HepG2 (cell line): ENCODE measurements around the gene EEF1A2. TPM values are rescaled to one million over a fixed set of nuclear protein-coding genes. Genes with fewer than 3 reads are reported as not detected.
A peak's percentile ranks its signal among the peaks of the same experiment; 100 is the strongest.

Experiments used
- ATAC-seq: fragments of 200-7000 bp; cut with Tn5 transposase; 3 replicates; pipeline ENCODE4 v1.9.1; 2020; ENCODE audit warnings: mild to moderate bottlenecking, moderate library complexity
- BruUV-seq: library from RNA; stranded (reverse); fragments of 400-500 nt; replicated peaks from 2 replicates; lab custom pipeline; 2021; lab: Mats Ljungman, UMichigan
- CTCF ChIA-PET: fragments of 300-600 bp; formaldehyde crosslinking; extraction: SDS; loops from one replicate; lab custom pipeline; 2021; ENCODE audit warnings: low total read pairs, inconsistent platforms, low intra/inter-chr PET ratio; lab: Yijun Ruan, JAX
- POLR2A ChIA-PET: fragments of 350-600 bp; sonication (Branson Sonifier 250); formaldehyde crosslinking; loops from one replicate; lab custom pipeline; 2020; ENCODE audit warnings: antibody characterized with exemption, inconsistent platforms; lab: Yijun Ruan, JAX
- DNase-seq: peaks from one replicate; pipeline ENCODE4 v3.0.0-alpha.2; 2015; ENCODE audit warnings: low spot score
- FAIRE-seq: peaks from 3 replicates; lab custom pipeline; 2011; peaks lifted over from hg19 to GRCh38; lab: Jason Lieb, UNC
- H2AFZ ChIP-seq: one replicate; pipeline ENCODE4 v1.6.1; 2011; ENCODE audit warnings: low read length, inconsistent platforms
- H3K27ac ChIP-seq: fragments of 300-600 bp; 3 replicates; pipeline ENCODE4 v1.8.0; 2011; ENCODE audit warnings: mixed run types, mild to moderate bottlenecking, mixed read lengths, low read length, inconsistent platforms; ENCODE audit not compliant: insufficient read depth; ENCODE audit errors: extremely low read length
- H3K27me3 ChIP-seq, 2 experiments: fragments of 200-600 bp in 1 of 2; 2 replicates in 1 of 2; 3 replicates in 1 of 2; pipeline versions ENCODE4 v1.6.0 to v1.8.0; 2011; ENCODE audit warnings: low read length in 2 of 2, mild to moderate bottlenecking in 2 of 2, moderate library complexity in 2 of 2, inconsistent platforms in 1 of 2; ENCODE audit not compliant: insufficient read depth in 2 of 2, control insufficient read depth in 1 of 2
- H3K36me3 ChIP-seq, 2 experiments: fragments of 200-600 bp in 1 of 2; replicated peaks in 1 of 2; 2 replicates in 1 of 2; 3 replicates in 1 of 2; pipeline versions ENCODE4 v1.5.1 to v1.8.0; 2011; ENCODE audit warnings: low read length in 2 of 2, inconsistent platforms in 1 of 2; ENCODE audit not compliant: insufficient read depth in 2 of 2, control insufficient read depth in 1 of 2
- H3K4me1 ChIP-seq: 2 replicates; pipeline ENCODE4 v1.5.1; 2012; ENCODE audit warnings: low read length, inconsistent platforms; ENCODE audit not compliant: insufficient read depth
- H3K4me2 ChIP-seq: 2 replicates; pipeline ENCODE4 v1.6.0; 2011; ENCODE audit warnings: low read depth, low read length, inconsistent platforms
- H3K4me3 ChIP-seq, 3 experiments: fragments of 200-600 bp in 1 of 3; sonication (generic), shearing (Covaris generic) in 1 of 3; replicated peaks in 1 of 3; 2 replicates each; pipeline ENCODE4 v1.5.1; 2011 to 2016; ENCODE audit warnings: low read length in 3 of 3, inconsistent platforms in 2 of 3, low read depth in 2 of 3, mild to moderate bottlenecking in 2 of 3, control low read depth in 1 of 3, mixed read lengths in 1 of 3; ENCODE audit not compliant: insufficient read depth in 1 of 3
- H3K79me2 ChIP-seq: one replicate; pipeline ENCODE4 v1.6.1; 2011; ENCODE audit warnings: low read length, inconsistent platforms; ENCODE audit not compliant: insufficient read depth
- H3K9ac ChIP-seq: 2 replicates; pipeline ENCODE4 v1.6.0; 2011; ENCODE audit warnings: mild to moderate bottlenecking, low read depth, low read length, inconsistent platforms; ENCODE audit not compliant: insufficient read depth
- H3K9me3 ChIP-seq: 2 replicates; pipeline ENCODE4 v1.5.1; 2012; ENCODE audit warnings: mild to moderate bottlenecking, low read length
- H4K20me1 ChIP-seq: 2 replicates; pipeline ENCODE4 v1.6.0; 2011; ENCODE audit warnings: inconsistent platforms, mild to moderate bottlenecking, low read length, moderate library complexity; ENCODE audit not compliant: insufficient read depth
- EZH2 ChIP-seq: conservative IDR thresholded peaks from 2 replicates; pipeline ENCODE4 v1.6.1; 2012; ENCODE audit warnings: mild to moderate bottlenecking, low read depth, low read length, moderate library complexity
- IKZF1 ChIP-seq: fragments of 450-650 bp; IDR thresholded peaks from 2 replicates; pipeline ENCODE4 v1.7.1; 2016
- IKZF4 ChIP-seq: sonication (generic); formaldehyde crosslinking; IDR thresholded peaks from 2 replicates; pipeline ENCODE4 v1.5.1; 2020; ENCODE audit warnings: borderline replicate concordance, mild to moderate bottlenecking, low read depth, missing genetic modification reagents; ENCODE audit errors: not compliant biosample characterization
- ZNF263 ChIP-seq: sonication (generic); formaldehyde crosslinking; IDR thresholded peaks from 2 replicates; pipeline ENCODE4 v1.4.0; 2020; ENCODE audit warnings: missing genetic modification reagents
- ZNF281 ChIP-seq: sonication (generic); formaldehyde crosslinking; IDR thresholded peaks from 2 replicates; pipeline ENCODE4 v1.4.0; 2020; ENCODE audit warnings: missing genetic modification reagents, borderline replicate concordance
- ZNF557 ChIP-seq: sonication (generic); formaldehyde crosslinking; IDR thresholded peaks from 2 replicates; pipeline ENCODE4 v1.4.0; 2020; ENCODE audit warnings: missing genetic modification reagents
- ZNF589 ChIP-seq: sonication (generic); formaldehyde crosslinking; conservative IDR thresholded peaks from 2 replicates; pipeline ENCODE4 v1.8.0; 2022; ENCODE audit warnings: mild to moderate bottlenecking, moderate library complexity, missing genetic modification reagents
- ZSCAN21 ChIP-seq: sonication (generic); formaldehyde crosslinking; IDR thresholded peaks from 2 replicates; pipeline ENCODE4 v1.8.0; 2022; ENCODE audit warnings: mild to moderate bottlenecking, missing genetic modification reagents, moderate library complexity, borderline replicate concordance
- WGBS: methylation state at CpG from one replicate; pipeline ENCODE4 v1.1.6; 2017; ENCODE audit warnings: low lambda C conversion rate; 5-methylcytosine and 5-hydroxymethylcytosine counted together
- in situ Hi-C: cut with HindIII; loops from 2 replicates; pipeline ENCODE4 v1.10.0; 2017; ENCODE audit warnings: low pct_unique_long_range_greater_than_20kb; ENCODE audit not compliant: extremely low pct_ligation_motif_present
- intact Hi-C: fragments of 100-400 bp; cut with micrococcal nuclease; formaldehyde crosslinking; loops from one replicate; pipeline ENCODE4 v1.10.0; 2022; ENCODE audit not compliant: unreplicated experiment
- polyA plus RNA-seq, 8 experiments: library from polyadenylated mRNA; depleted of rRNA in 3 of 8; stranded (reverse) in 7 of 8; unstranded in 1 of 8; fragments of >200 nt; fragmentation: Illumina TruSeq in 4 of 8; extraction: Trizol in 4 of 8; gene quantifications; 2 replicates each; pipeline versions ENCODE4 v1.2.1 to v1.2.3, GENCODE V29; 2011 to 2016; ENCODE audit warnings: low read depth in 4 of 8, missing spikeins in 1 of 8, mixed read lengths in 1 of 8; ENCODE audit not compliant: insufficient read depth in 1 of 8
- total RNA-seq, 5 experiments: library from RNA; depleted of rRNA; stranded (reverse); fragments of >200 nt; fragmentation: Illumina TruSeq; extraction: Trizol; gene quantifications; 2 replicates each; pipeline ENCODE4 v1.2.3, GENCODE V29; 2016; ENCODE audit warnings: low read depth in 1 of 5

The EEF1A2 gene
- total and polyA plus RNA-seq, 2 of the 13 experiments (the other 11 are each of a cell fraction or from before 2014, with no cell fraction given) = 0.44 to 0.87 TPM

GRCh38 chr20:63461104-63461763, 37.6 kb downstream of the EEF1A2 start (continued):
- TF ChIP-seq IKZF4 (CRISPR knock-in tag) (peak; percentile 48), ZNF263 (0 out of 2 replicates have a peak, but pooled peaks have one; percentile 38), ZNF557 (CRISPR knock-in tag) (0 out of 2 replicates have a peak, but pooled peaks have one; percentile 72), IKZF1 (no peak), ZSCAN21 (CRISPR knock-in tag) (0 out of 2 replicates have a peak, but pooled peaks have one; percentile 33), ZNF281 (CRISPR knock-in tag) (0 out of 2 replicates have a peak, but pooled peaks have one; percentile 18)
- TF ChIP-seq, all 625 proteins: peak for 36

- WGBS = 0% methylated on average over 15 of the region's 17 CpGs
- BruUV-seq = no TSS peak
- H3K79me2 ChIP-seq = no peaks in the 10 kb centered on the region
- FAIRE-seq (no peak), DNase-seq (no peak), ATAC-seq (no peak)
- no peaks in the 10 kb centered on the region for H3K9me3 ChIP-seq
- no peak overlapping the region for H3K4me2 ChIP-seq
- ChIA-PET POLR2A (no interaction called here), CTCF (no interaction called here)
- TF ChIP-seq ZNF589 (CRISPR knock-in tag) (no peak), EZH2 (0 out of 2 replicates have a peak, but pooled peaks have one; percentile 1)
- H3K4me3 ChIP-seq = no peak overlapping the region
- H3K9ac ChIP-seq = no peak overlapping the region
- no peak overlapping the region for H3K27ac ChIP-seq
- in situ Hi-C loops (no loop called here), intact Hi-C loops (no loop called here)
- peaks cover 10% of the 10 kb centered on the region; the same call in 1 of the 2 replicates for H4K20me1 ChIP-seq
- H3K36me3 ChIP-seq = no peaks in the 10 kb centered on the region
- no peaks in the 10 kb centered on the region for H3K4me1 ChIP-seq
- H3K27me3 ChIP-seq = peaks cover 53 to 87% of the 10 kb centered on the region in 2 experiments
- no peak overlapping the region for H2AFZ ChIP-seq
These were observed 39.9 kb downstream of the EEF1A2 start for GRCh38 chr20:63459070-63459380.
